Measurements from ENCODE around the gene POMT2.

DNA sequence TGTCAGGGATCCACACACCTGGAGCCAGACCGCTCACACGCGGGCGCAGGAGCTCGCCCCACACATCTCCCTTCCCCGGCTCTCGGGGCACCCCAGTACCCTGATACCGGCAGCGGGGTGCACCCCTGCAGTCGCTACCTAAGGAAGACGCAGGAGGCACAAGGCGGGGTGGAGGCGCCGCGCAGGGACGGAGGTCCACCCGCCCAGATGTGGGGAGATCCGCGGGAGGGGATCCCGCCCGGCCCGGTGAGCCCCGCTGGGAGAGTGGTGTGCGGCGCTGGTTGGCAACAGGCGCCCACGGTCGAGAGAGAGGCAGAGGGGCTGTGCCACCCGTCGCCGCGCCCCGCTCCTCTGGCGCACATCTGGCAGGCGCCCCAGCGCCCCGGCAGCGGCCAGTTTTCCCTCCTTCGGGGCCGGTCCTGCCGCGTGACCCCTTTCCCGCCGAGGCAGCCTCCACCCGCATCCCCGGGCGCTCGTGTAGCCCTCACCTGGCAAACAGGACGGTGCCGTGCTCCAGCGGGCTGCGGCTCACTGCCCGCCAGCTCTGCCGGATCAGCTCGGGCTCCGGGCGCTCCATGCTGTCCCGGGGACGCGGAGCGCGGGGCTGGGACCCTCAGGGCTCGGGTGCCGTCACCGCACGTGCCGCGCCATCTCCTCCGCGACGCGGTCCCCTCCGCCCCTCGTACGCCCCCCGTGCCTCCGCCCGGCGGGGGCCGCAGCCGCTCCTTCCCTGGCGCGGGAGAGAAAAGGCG is 50.1 kb downstream of the POMT2 start:
- no peak for TF ChIP-seq CTCF (IDR thresholded peaks at IDR 0.05)
- TF ChIP-seq POLR2A (IDR thresholded peaks at IDR 0.05) = no peak
- TF ChIP-seq EP300 (IDR thresholded peaks at IDR 0.05; ENCODE audit: low read depth) = no peak
